HCT116 (cell line): ENCODE results near the gene FBN3. TPM values are rescaled to one million over a fixed set of nuclear protein-coding genes. Genes with fewer than 3 reads are reported as not detected.

Experiments
- ATAC-seq: fragments of 200-7000 bp; cut with Tn5 transposase; 2 replicates; pipeline ENCODE4 v1.9.1; 2020; ENCODE audit warnings: mild to moderate bottlenecking, moderate library complexity
- BruUV-seq: library from RNA; stranded (reverse); fragments of 400-500 nt; replicated peaks from 2 replicates; lab custom pipeline; 2021; lab: Mats Ljungman, UMichigan
- CTCF ChIA-PET: fragments of 300-600 bp; sonication (Branson Sonifier 250); formaldehyde crosslinking; loops from one replicate; lab custom pipeline; 2021; ENCODE audit warnings: antibody characterized with exemption; lab: Charles Lee
- POLR2A ChIA-PET: fragments of 300-600, 350-600 bp; sonication (Branson Sonifier 250); formaldehyde crosslinking; loops from one replicate; lab custom pipeline; 2021; ENCODE audit warnings: antibody characterized with exemption; lab: Charles Lee
- RAD21 ChIA-PET, 2 experiments: fragments of 300-600 bp; sonication (Branson Sonifier 250); formaldehyde crosslinking; loops; one replicate each; lab custom pipeline; 2023; ENCODE audit warnings: low total read pairs in 2 of 2; ENCODE audit not compliant: uncharacterized antibody in 2 of 2, unreplicated experiment in 2 of 2, low non-redundant PET in 1 of 2; lab: Charles Lee
- DNase-seq: peaks from one replicate; pipeline ENCODE4 v3.0.0-alpha.2; 2010; ENCODE audit warnings: low read depth, low spot score
- H2AFZ ChIP-seq: fragments of 200-600 bp; shearing (Covaris generic), sonication (generic); 2 replicates; pipeline ENCODE4 v1.6.1; 2017; ENCODE audit warnings: low read depth, mixed run types, mixed read lengths, antibody characterized with exemption, low read length; ENCODE audit not compliant: poor library complexity, severe bottlenecking
- H3K27ac ChIP-seq: 2 replicates; pipeline ENCODE4 v1.5.1; 2012; ENCODE audit warnings: low read depth, low read length
- H3K27me3 ChIP-seq: fragments of 200-600 bp; sonication (generic); 2 replicates; pipeline ENCODE4 v1.6.1; 2016; ENCODE audit warnings: mixed run types, low read length, mixed read lengths; ENCODE audit not compliant: insufficient read depth
- H3K36me3 ChIP-seq, 2 experiments: fragments of 200-500 bp in 1 of 2; fragments of 200-600 bp in 1 of 2; sonication (Bioruptor generic) in 1 of 2; sonication (generic) in 1 of 2; 2 replicates each; pipeline versions ENCODE4 v1.5.1 to v1.6.1; 2014 to 2016; ENCODE audit warnings: low read length in 2 of 2, inconsistent platforms in 1 of 2, mixed read lengths in 1 of 2, mixed run types in 1 of 2; ENCODE audit not compliant: insufficient read depth in 2 of 2, control insufficient read depth in 1 of 2
- H3K4me1 ChIP-seq, 2 experiments: fragments of 200-600 bp in 1 of 2; sonication (generic) in 1 of 2; 2 replicates each; pipeline versions ENCODE4 v1.5.1 to v1.6.1; 2012 to 2017; ENCODE audit warnings: low read length in 2 of 2, inconsistent platforms in 1 of 2, mild to moderate bottlenecking in 1 of 2, mixed read lengths in 1 of 2, mixed run types in 1 of 2, moderate library complexity in 1 of 2; ENCODE audit not compliant: insufficient read depth in 2 of 2, control insufficient read depth in 1 of 2
- H3K4me2 ChIP-seq: fragments of 200-600 bp; sonication (generic); 2 replicates; pipeline ENCODE4 v1.6.1; 2017; ENCODE audit warnings: mixed run types, low read length, mixed read lengths
- H3K4me3 ChIP-seq, 2 experiments: fragments of 200-600 bp in 1 of 2; sonication (generic) in 1 of 2; replicated peaks in 1 of 2; 2 replicates each; pipeline ENCODE4 v1.5.1; 2011 to 2016; ENCODE audit warnings: low read length in 2 of 2, control low read depth in 1 of 2, low read depth in 1 of 2, mild to moderate bottlenecking in 1 of 2, mixed read lengths in 1 of 2, mixed run types in 1 of 2
- H3K79me2 ChIP-seq: fragments of 200-600 bp; sonication (generic); 2 replicates; pipeline ENCODE4 v1.6.1; 2017; ENCODE audit warnings: mild to moderate bottlenecking, mixed run types, low read length, moderate library complexity, mixed read lengths; ENCODE audit not compliant: insufficient read depth
- H3K9ac ChIP-seq: fragments of 200-600 bp; sonication (generic); 2 replicates; pipeline ENCODE4 v1.6.1; 2016; ENCODE audit warnings: low read length, mixed read lengths
- H3K9me2 ChIP-seq: fragments of 200-600 bp; sonication (generic), shearing (Covaris generic); 2 replicates; pipeline ENCODE4 v1.6.1; 2017; ENCODE audit warnings: mixed run types, mild to moderate bottlenecking, moderate library complexity; ENCODE audit not compliant: insufficient read depth
- H3K9me3 ChIP-seq, 2 experiments: fragments of 200-500 bp in 1 of 2; fragments of 200-600 bp in 1 of 2; sonication (Bioruptor generic) in 1 of 2; sonication (generic) in 1 of 2; 2 replicates each; pipeline ENCODE4 v1.6.1; 2014 to 2017; ENCODE audit warnings: low read length in 2 of 2, mixed read lengths in 2 of 2, inconsistent platforms in 1 of 2, low read depth in 1 of 2, mild to moderate bottlenecking in 1 of 2, mixed run types in 1 of 2, moderate library complexity in 1 of 2; ENCODE audit not compliant: control insufficient read depth in 1 of 2, insufficient read depth in 1 of 2
- H4K20me1 ChIP-seq: fragments of 200-600 bp; sonication (generic), shearing (Covaris generic); 2 replicates; pipeline ENCODE4 v1.6.1; 2017; ENCODE audit warnings: mixed run types, mild to moderate bottlenecking, moderate library complexity; ENCODE audit not compliant: insufficient read depth
- CBX3 ChIP-seq: IDR thresholded peaks from 2 replicates; pipeline ENCODE4 v1.6.1; 2012; ENCODE audit warnings: low read depth
- CEBPB ChIP-seq: IDR thresholded peaks from 2 replicates; pipeline ENCODE4 v1.6.1; 2012; ENCODE audit warnings: low read depth
- EGR1 ChIP-seq: IDR thresholded peaks from 2 replicates; pipeline ENCODE4 v1.6.1; 2012; ENCODE audit warnings: low read depth
- EZH2phosphoT487 ChIP-seq: fragments of 200-600 bp; IDR thresholded peaks from 2 replicates; pipeline ENCODE4 v1.6.1; 2018; ENCODE audit warnings: antibody characterized with exemption, borderline replicate concordance
- JUND ChIP-seq: IDR thresholded peaks from 2 replicates; pipeline ENCODE4 v1.6.1; 2012
- POLR2A ChIP-seq: IDR thresholded peaks from 2 replicates; pipeline ENCODE4 v1.7.0; 2011; ENCODE audit warnings: borderline replicate concordance; ENCODE audit not compliant: insufficient read depth, insufficient read length; ENCODE audit errors: extremely low read depth
- POLR2AphosphoS5 ChIP-seq: IDR thresholded peaks from 2 replicates; pipeline ENCODE4 v1.6.1; 2011; ENCODE audit warnings: mild to moderate bottlenecking, low read depth, low read length, moderate library complexity
- RAD21 ChIP-seq: IDR thresholded peaks from 2 replicates; pipeline ENCODE4 v1.6.1; 2012; ENCODE audit warnings: low read depth, mild to moderate bottlenecking
- SP1 ChIP-seq: IDR thresholded peaks from 2 replicates; pipeline ENCODE4 v1.6.1; 2012; ENCODE audit warnings: low read depth
- SRF ChIP-seq: IDR thresholded peaks from 2 replicates; pipeline ENCODE4 v1.6.1; 2012; ENCODE audit warnings: low read depth
- TCF7L2 ChIP-seq: IDR thresholded peaks from 2 replicates; pipeline ENCODE4 v1.7.0; 2011; ENCODE audit warnings: borderline replicate concordance, inconsistent platforms; ENCODE audit not compliant: insufficient read depth, insufficient read length; ENCODE audit errors: extremely low read depth
- YY1 ChIP-seq: IDR thresholded peaks from 2 replicates; pipeline ENCODE4 v1.6.1; 2011; ENCODE audit warnings: low read length, low read depth, moderate library complexity, mild to moderate bottlenecking; ENCODE audit not compliant: insufficient replicate concordance; ENCODE audit errors: extremely low read depth
- ZNF274 ChIP-seq: fragments of 200-500 bp; sonication (Bioruptor generic); IDR thresholded peaks from 2 replicates; pipeline ENCODE4 v1.6.1; 2014; ENCODE audit warnings: mild to moderate bottlenecking, low read depth, low read length, inconsistent platforms
- intact Hi-C: fragments of 100-400 bp; cut with micrococcal nuclease; formaldehyde crosslinking; loops from 2 replicates; pipeline ENCODE4 v1.10.0; 2022
- total RNA-seq: library from RNA; stranded (reverse); gene quantifications from one replicate; pipeline ENCODE4 v1.2.1, GENCODE V29; 2021; ENCODE audit not compliant: unreplicated experiment
- TF ChIP-seq, protein P1 (sequence below): IDR thresholded peaks from 2 replicates; pipeline ENCODE4 v1.6.1; 2012; ENCODE audit warnings: low read depth
- TF ChIP-seq, protein P2 (sequence below), 3 experiments: fragments of 200-600 bp in 1 of 3; sonication (generic) in 1 of 3; IDR thresholded peaks in 2 of 3; conservative IDR thresholded peaks in 1 of 3; 2 replicates each; pipeline ENCODE4 v1.5.1; 2012 to 2017; ENCODE audit warnings: low read depth in 2 of 3, low read length in 2 of 3, antibody characterized with exemption in 1 of 3, borderline replicate concordance in 1 of 3, control low read depth in 1 of 3, mild to moderate bottlenecking in 1 of 3, mixed read lengths in 1 of 3, mixed run types in 1 of 3, moderate library complexity in 1 of 3; ENCODE audit not compliant: insufficient read depth in 1 of 3

The FBN3 gene
- total RNA-seq, 1 experiment from 2014 or later: 6.6 TPM

DNA sequence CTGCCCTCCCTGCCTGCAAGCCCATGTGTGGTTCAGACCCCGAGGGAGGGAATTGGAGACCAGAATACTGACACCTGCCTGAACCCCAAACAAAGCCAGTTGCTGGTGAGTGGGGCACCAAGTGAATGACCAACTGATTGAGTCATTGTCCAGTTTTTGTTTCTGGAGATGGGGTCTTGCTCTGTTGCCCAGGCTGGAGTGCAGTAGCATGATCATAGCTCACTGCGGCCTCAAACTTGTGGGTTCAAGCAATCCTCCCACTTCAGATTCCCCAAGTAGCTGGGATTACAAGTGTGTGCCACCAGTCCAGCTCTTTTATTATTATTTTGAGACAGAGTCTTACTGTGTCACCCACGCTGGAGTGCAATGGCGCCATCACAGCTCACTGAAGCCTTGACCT lies 92.9 kb downstream of the FBN3 start:
- DNase-seq (no peak), ATAC-seq (no peak)
- ChIA-PET RAD21 (no interaction called here), POLR2A (no interaction called here), CTCF (no interaction called here)
- BruUV-seq: no TSS peak
- H3K9me3 ChIP-seq: no peaks in the 10 kb centered on the region
- H3K4me2 ChIP-seq: no peak overlapping the region
- H3K36me3 ChIP-seq: no peaks in the 10 kb centered on the region
- intact Hi-C loops: no loop called here
- H3K9ac ChIP-seq: no peak overlapping the region
- H4K20me1 ChIP-seq: no peaks in the 10 kb centered on the region
- no peaks in the 10 kb centered on the region for H3K4me1 ChIP-seq
- H2AFZ ChIP-seq: no peak overlapping the region
- TF ChIP-seq EGR1: no peak
- no peak for TF ChIP-seq RAD21
- TF ChIP-seq POLR2AphosphoS5: no peak
- TF ChIP-seq EZH2phosphoT487: no peak
- no peak for TF ChIP-seq JUND
- TF ChIP-seq YY1: no peak
- TF ChIP-seq SRF: no peak
- TF ChIP-seq SP1: no peak
- TF ChIP-seq CBX3: no peak
- TF ChIP-seq ZNF274: no peak
- TF ChIP-seq, protein P1, sequence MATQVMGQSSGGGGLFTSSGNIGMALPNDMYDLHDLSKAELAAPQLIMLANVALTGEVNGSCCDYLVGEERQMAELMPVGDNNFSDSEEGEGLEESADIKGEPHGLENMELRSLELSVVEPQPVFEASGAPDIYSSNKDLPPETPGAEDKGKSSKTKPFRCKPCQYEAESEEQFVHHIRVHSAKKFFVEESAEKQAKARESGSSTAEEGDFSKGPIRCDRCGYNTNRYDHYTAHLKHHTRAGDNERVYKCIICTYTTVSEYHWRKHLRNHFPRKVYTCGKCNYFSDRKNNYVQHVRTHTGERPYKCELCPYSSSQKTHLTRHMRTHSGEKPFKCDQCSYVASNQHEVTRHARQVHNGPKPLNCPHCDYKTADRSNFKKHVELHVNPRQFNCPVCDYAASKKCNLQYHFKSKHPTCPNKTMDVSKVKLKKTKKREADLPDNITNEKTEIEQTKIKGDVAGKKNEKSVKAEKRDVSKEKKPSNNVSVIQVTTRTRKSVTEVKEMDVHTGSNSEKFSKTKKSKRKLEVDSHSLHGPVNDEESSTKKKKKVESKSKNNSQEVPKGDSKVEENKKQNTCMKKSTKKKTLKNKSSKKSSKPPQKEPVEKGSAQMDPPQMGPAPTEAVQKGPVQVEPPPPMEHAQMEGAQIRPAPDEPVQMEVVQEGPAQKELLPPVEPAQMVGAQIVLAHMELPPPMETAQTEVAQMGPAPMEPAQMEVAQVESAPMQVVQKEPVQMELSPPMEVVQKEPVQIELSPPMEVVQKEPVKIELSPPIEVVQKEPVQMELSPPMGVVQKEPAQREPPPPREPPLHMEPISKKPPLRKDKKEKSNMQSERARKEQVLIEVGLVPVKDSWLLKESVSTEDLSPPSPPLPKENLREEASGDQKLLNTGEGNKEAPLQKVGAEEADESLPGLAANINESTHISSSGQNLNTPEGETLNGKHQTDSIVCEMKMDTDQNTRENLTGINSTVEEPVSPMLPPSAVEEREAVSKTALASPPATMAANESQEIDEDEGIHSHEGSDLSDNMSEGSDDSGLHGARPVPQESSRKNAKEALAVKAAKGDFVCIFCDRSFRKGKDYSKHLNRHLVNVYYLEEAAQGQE: no peak
- no peak for TF ChIP-seq CEBPB
- no peak for TF ChIP-seq POLR2A
- TF ChIP-seq, protein P2, sequence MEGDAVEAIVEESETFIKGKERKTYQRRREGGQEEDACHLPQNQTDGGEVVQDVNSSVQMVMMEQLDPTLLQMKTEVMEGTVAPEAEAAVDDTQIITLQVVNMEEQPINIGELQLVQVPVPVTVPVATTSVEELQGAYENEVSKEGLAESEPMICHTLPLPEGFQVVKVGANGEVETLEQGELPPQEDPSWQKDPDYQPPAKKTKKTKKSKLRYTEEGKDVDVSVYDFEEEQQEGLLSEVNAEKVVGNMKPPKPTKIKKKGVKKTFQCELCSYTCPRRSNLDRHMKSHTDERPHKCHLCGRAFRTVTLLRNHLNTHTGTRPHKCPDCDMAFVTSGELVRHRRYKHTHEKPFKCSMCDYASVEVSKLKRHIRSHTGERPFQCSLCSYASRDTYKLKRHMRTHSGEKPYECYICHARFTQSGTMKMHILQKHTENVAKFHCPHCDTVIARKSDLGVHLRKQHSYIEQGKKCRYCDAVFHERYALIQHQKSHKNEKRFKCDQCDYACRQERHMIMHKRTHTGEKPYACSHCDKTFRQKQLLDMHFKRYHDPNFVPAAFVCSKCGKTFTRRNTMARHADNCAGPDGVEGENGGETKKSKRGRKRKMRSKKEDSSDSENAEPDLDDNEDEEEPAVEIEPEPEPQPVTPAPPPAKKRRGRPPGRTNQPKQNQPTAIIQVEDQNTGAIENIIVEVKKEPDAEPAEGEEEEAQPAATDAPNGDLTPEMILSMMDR (IDR thresholded peaks at IDR 0.05 in 2 of 3, conservative IDR thresholded peaks at IDR 0.05 in 1 of 3; ENCODE audit: borderline replicate concordance in 1 of 3, insufficient read depth in 1 of 3, low read depth in 2 of 3, low read length in 2 of 3): no peak
- TF ChIP-seq TCF7L2: no peak
- H3K27ac ChIP-seq: no peak overlapping the region
- H3K79me2 ChIP-seq: no peaks in the 10 kb centered on the region
- no peak overlapping the region for H3K4me3 ChIP-seq
- no peaks in the 10 kb centered on the region for H3K9me2 ChIP-seq
- H3K27me3 ChIP-seq: no peaks in the 10 kb centered on the region
